ENCODE results near the gene SNRPD3.

The SNRPD3 gene

GRCh38 chr22:24555165-24556039 is at the start of gene SNRPD3:
TSS of gene SNRPD3 (plus strand) at chr22:24555999. CDS start at chr22:24557675, 1,676 bp downstream.
- H3K36me3 Mint-ChIP-seq (ENCODE audit: low read depth): peaks cover 46% of the 10 kb centered on the region
- H3K27ac Mint-ChIP-seq: peak within 1 kb of the TSS; percentile 98

GRCh38 chr22:24506802-24507438 is 48.9 kb upstream of the SNRPD3 start:
- Mint-ChIP-seq H3K27ac (no peak overlapping the region), H3K27me3 (ENCODE audit: low read depth) (peaks cover 9% of the 10 kb centered on the region), H3K4me1 (ENCODE audit: low read depth) (peaks cover 24% of the 10 kb centered on the region), H3K36me3 (ENCODE audit: low read depth) (no peaks in the 10 kb centered on the region), H3K9me3 (no peaks in the 10 kb centered on the region), H3K4me3 (no peak overlapping the region)
- DNase-seq (ENCODE audit: low spot score): no peak

More at GRCh38 chr22:24555165-24556039, at the start of gene SNRPD3:
- no peaks in the 10 kb centered on the region for H3K9me3 Mint-ChIP-seq
- DNase-seq (ENCODE audit: low spot score): peak; percentile 97
- H3K4me1 Mint-ChIP-seq (ENCODE audit: low read depth): peaks cover 46% of the 10 kb centered on the region
- no peaks in the 10 kb centered on the region for H3K27me3 Mint-ChIP-seq (ENCODE audit: low read depth)
- peak within 1 kb of the TSS; percentile 92 for H3K4me3 Mint-ChIP-seq

- no peak for DNase-seq (ENCODE audit: low spot score)
- Mint-ChIP-seq H3K4me3 (no peak overlapping the region), H3K27me3 (ENCODE audit: low read depth) (peaks cover 4% of the 10 kb centered on the region), H3K9me3 (no peaks in the 10 kb centered on the region), H3K27ac (no peak overlapping the region), H3K36me3 (ENCODE audit: low read depth) (no peaks in the 10 kb centered on the region), H3K4me1 (ENCODE audit: low read depth) (peaks cover 27% of the 10 kb centered on the region)
These were observed 48.1 kb upstream of the SNRPD3 start for GRCh38 chr22:24507716-24508115.

- DNase-seq (ENCODE audit: low spot score): no peak
These were observed 44.9 kb upstream of the SNRPD3 start for GRCh38 chr22:24510637-24511625.

GRCh38 chr22:24512043-24512442 is 43.8 kb upstream of the SNRPD3 start:
- H3K9me3 Mint-ChIP-seq: no peaks in the 10 kb centered on the region
- DNase-seq (ENCODE audit: low spot score): no peak
- peaks cover 6% of the 10 kb centered on the region for H3K27me3 Mint-ChIP-seq (ENCODE audit: low read depth)
- no peak overlapping the region for H3K4me3 Mint-ChIP-seq
- H3K4me1 Mint-ChIP-seq (ENCODE audit: low read depth): peaks cover 18% of the 10 kb centered on the region
- H3K27ac Mint-ChIP-seq: no peak overlapping the region
- no peaks in the 10 kb centered on the region for H3K36me3 Mint-ChIP-seq (ENCODE audit: low read depth)

More at GRCh38 chr22:24510637-24511625, 44.9 kb upstream of the SNRPD3 start:
- H3K9me3 Mint-ChIP-seq: no peaks in the 10 kb centered on the region
- H3K4me1 Mint-ChIP-seq (ENCODE audit: low read depth): peaks cover 19% of the 10 kb centered on the region
- H3K27ac Mint-ChIP-seq: peak overlapping the region; percentile 24
- no peak overlapping the region for H3K4me3 Mint-ChIP-seq
- no peaks in the 10 kb centered on the region for H3K36me3 Mint-ChIP-seq (ENCODE audit: low read depth)
- H3K27me3 Mint-ChIP-seq (ENCODE audit: low read depth): peaks cover 6% of the 10 kb centered on the region

- no peaks in the 10 kb centered on the region for H3K36me3 Mint-ChIP-seq (ENCODE audit: low read depth)
- no peak for DNase-seq (ENCODE audit: low spot score)
- H3K27me3 Mint-ChIP-seq (ENCODE audit: low read depth): peaks cover 6% of the 10 kb centered on the region
- H3K4me3 Mint-ChIP-seq: no peak overlapping the region
- H3K4me1 Mint-ChIP-seq (ENCODE audit: low read depth): peaks cover 18% of the 10 kb centered on the region
- H3K9me3 Mint-ChIP-seq: no peaks in the 10 kb centered on the region
- no peak overlapping the region for H3K27ac Mint-ChIP-seq
These were observed 42.2 kb upstream of the SNRPD3 start for GRCh38 chr22:24513378-24514240.

- Mint-ChIP-seq H3K27ac (no peak overlapping the region), H3K4me3 (no peak overlapping the region), H3K9me3 (no peaks in the 10 kb centered on the region), H3K4me1 (ENCODE audit: low read depth) (peaks cover 20% of the 10 kb centered on the region), H3K36me3 (ENCODE audit: low read depth) (no peaks in the 10 kb centered on the region), H3K27me3 (ENCODE audit: low read depth) (peaks cover 4% of the 10 kb centered on the region)
- peak; percentile 16 for DNase-seq (ENCODE audit: low spot score)
These were observed 41.4 kb upstream of the SNRPD3 start for GRCh38 chr22:24514241-24515026.

GRCh38 chr22:24515027-24515338 is 40.8 kb upstream of the SNRPD3 start:
- no peaks in the 10 kb centered on the region for H3K9me3 Mint-ChIP-seq
- H3K4me1 Mint-ChIP-seq (ENCODE audit: low read depth): peaks cover 20% of the 10 kb centered on the region
- H3K27ac Mint-ChIP-seq: no peak overlapping the region
- DNase-seq (ENCODE audit: low spot score): no peak
- H3K36me3 Mint-ChIP-seq (ENCODE audit: low read depth): no peaks in the 10 kb centered on the region
- H3K4me3 Mint-ChIP-seq: no peak overlapping the region
- H3K27me3 Mint-ChIP-seq (ENCODE audit: low read depth): peaks cover 4% of the 10 kb centered on the region

- H3K27ac Mint-ChIP-seq: no peak overlapping the region
- no peak overlapping the region for H3K4me3 Mint-ChIP-seq
- no peak for DNase-seq (ENCODE audit: low spot score)
- H3K9me3 Mint-ChIP-seq: no peaks in the 10 kb centered on the region
- peaks cover 8% of the 10 kb centered on the region for H3K4me1 Mint-ChIP-seq (ENCODE audit: low read depth)
- H3K27me3 Mint-ChIP-seq (ENCODE audit: low read depth): peaks cover 6% of the 10 kb centered on the region
- H3K36me3 Mint-ChIP-seq (ENCODE audit: low read depth): no peaks in the 10 kb centered on the region
These were observed 39.5 kb upstream of the SNRPD3 start for GRCh38 chr22:24516301-24516737.

- H3K4me3 Mint-ChIP-seq: no peak overlapping the region
- H3K9me3 Mint-ChIP-seq: no peaks in the 10 kb centered on the region
- H3K27me3 Mint-ChIP-seq (ENCODE audit: low read depth): peaks cover 7% of the 10 kb centered on the region
- H3K27ac Mint-ChIP-seq: no peak overlapping the region
- no peaks in the 10 kb centered on the region for H3K36me3 Mint-ChIP-seq (ENCODE audit: low read depth)
- H3K4me1 Mint-ChIP-seq (ENCODE audit: low read depth): peaks cover 9% of the 10 kb centered on the region
- DNase-seq (ENCODE audit: low spot score): no peak
These were observed 38.4 kb upstream of the SNRPD3 start for GRCh38 chr22:24517446-24517845.

GRCh38 chr22:24518228-24518627 is 37.6 kb upstream of the SNRPD3 start:
- peaks cover 9% of the 10 kb centered on the region for H3K4me1 Mint-ChIP-seq (ENCODE audit: low read depth)

GRCh38 chr22:24518771-24519485 is 36.9 kb upstream of the SNRPD3 start:
- Mint-ChIP-seq H3K36me3 (ENCODE audit: low read depth) (no peaks in the 10 kb centered on the region), H3K4me3 (no peak overlapping the region), H3K9me3 (no peaks in the 10 kb centered on the region), H3K27ac (no peak overlapping the region), H3K4me1 (ENCODE audit: low read depth) (peaks cover 9% of the 10 kb centered on the region), H3K27me3 (ENCODE audit: low read depth) (peaks cover 7% of the 10 kb centered on the region)
- DNase-seq (ENCODE audit: low spot score): no peak

More at GRCh38 chr22:24518228-24518627, 37.6 kb upstream of the SNRPD3 start:
- no peaks in the 10 kb centered on the region for H3K9me3 Mint-ChIP-seq
- H3K27me3 Mint-ChIP-seq (ENCODE audit: low read depth): peaks cover 7% of the 10 kb centered on the region
- H3K4me3 Mint-ChIP-seq: no peak overlapping the region
- no peak for DNase-seq (ENCODE audit: low spot score)
- H3K27ac Mint-ChIP-seq: no peak overlapping the region
- H3K36me3 Mint-ChIP-seq (ENCODE audit: low read depth): no peaks in the 10 kb centered on the region
